Keratinocyte (primary cell): Measurements from ENCODE around the gene ABCG4. TPM values are rescaled to one million over a fixed set of nuclear protein-coding genes. Genes with fewer than 3 reads are reported as not detected.

ENCODE experiments used
- DNase-seq: peaks from one replicate; pipeline ENCODE4 v3.0.0-alpha.2; 2011; ENCODE audit warnings: low read depth, missing footprints, low spot score
- FAIRE-seq: peaks from 2 replicates; lab custom pipeline; 2011; peaks lifted over from hg19 to GRCh38; lab: Jason Lieb, UNC
- H2AFZ ChIP-seq: 2 replicates; pipeline ENCODE4 v1.6.0; 2012; ENCODE audit warnings: low read length, control low read depth, inconsistent platforms; ENCODE audit not compliant: control insufficient read depth
- H3K27ac ChIP-seq: 2 replicates; pipeline ENCODE4 v1.5.1; 2011; ENCODE audit warnings: low read length; ENCODE audit not compliant: control insufficient read depth, insufficient read depth
- H3K27me3 ChIP-seq: 3 replicates; pipeline ENCODE4 v1.6.0; 2011; ENCODE audit warnings: low read length; ENCODE audit not compliant: control insufficient read depth, insufficient read depth; ENCODE audit errors: extremely low read depth
- H3K36me3 ChIP-seq, 2 experiments: 2 replicates in 1 of 2; 3 replicates in 1 of 2; pipeline ENCODE4 v1.5.1; 2011; ENCODE audit warnings: low read length in 2 of 2, mild to moderate bottlenecking in 1 of 2; ENCODE audit not compliant: control insufficient read depth in 2 of 2, insufficient read depth in 2 of 2; ENCODE audit errors: extremely low read depth in 1 of 2
- H3K4me1 ChIP-seq: 3 replicates; pipeline ENCODE4 v1.5.1; 2011; ENCODE audit warnings: low read length; ENCODE audit not compliant: control insufficient read depth, insufficient read depth; ENCODE audit errors: extremely low read depth
- H3K4me2 ChIP-seq: 3 replicates; pipeline ENCODE4 v1.6.0; 2011; ENCODE audit warnings: low read depth, low read length; ENCODE audit not compliant: control insufficient read depth, insufficient read depth; ENCODE audit errors: extremely low read depth
- H3K4me3 ChIP-seq, 3 experiments: fragments of 200-600 bp in 1 of 3; sonication (generic) in 1 of 3; 2 replicates in 2 of 3; 3 replicates in 1 of 3; pipeline ENCODE4 v1.5.1; 2011 to 2016; ENCODE audit warnings: low read length in 3 of 3, mild to moderate bottlenecking in 3 of 3, control low read depth in 2 of 3, inconsistent platforms in 1 of 3, low read depth in 1 of 3, mixed read lengths in 1 of 3, mixed run types in 1 of 3, moderate library complexity in 1 of 3; ENCODE audit not compliant: control insufficient read depth in 2 of 3, insufficient read depth in 2 of 3; ENCODE audit errors: extremely low read depth in 1 of 3
- H3K79me2 ChIP-seq: 2 replicates; pipeline ENCODE4 v1.6.0; 2012; ENCODE audit warnings: low read length; ENCODE audit not compliant: control insufficient read depth, insufficient read depth
- H3K9ac ChIP-seq: 3 replicates; pipeline ENCODE4 v1.6.0; 2011; ENCODE audit warnings: low read length; ENCODE audit not compliant: control insufficient read depth, insufficient read depth; ENCODE audit errors: extremely low read depth
- H3K9me1 ChIP-seq: 3 replicates; pipeline ENCODE4 v1.6.0; 2011; ENCODE audit warnings: low read length; ENCODE audit not compliant: control insufficient read depth, insufficient read depth; ENCODE audit errors: extremely low read depth
- H3K9me3 ChIP-seq: 2 replicates; pipeline ENCODE4 v1.5.1; 2012; ENCODE audit warnings: low read depth, low read length; ENCODE audit not compliant: control insufficient read depth
- H4K20me1 ChIP-seq: 3 replicates; pipeline ENCODE4 v1.6.0; 2011; ENCODE audit warnings: low read length; ENCODE audit not compliant: control insufficient read depth, insufficient read depth; ENCODE audit errors: extremely low read depth
- CTCF ChIP-seq, 3 experiments: IDR thresholded peaks in 1 of 3; conservative IDR thresholded peaks in 1 of 3; optimal IDR thresholded peaks in 1 of 3; 2 replicates in 2 of 3; 3 replicates in 1 of 3; pipeline versions ENCODE3 to v1.5.1; 2011; ENCODE audit warnings: low read length in 3 of 3, mild to moderate bottlenecking in 3 of 3, moderate library complexity in 2 of 3, control low read depth in 1 of 3, inconsistent platforms in 1 of 3; ENCODE audit not compliant: insufficient read depth in 2 of 3; ENCODE audit errors: extremely low read depth in 1 of 3
- EZH2 ChIP-seq: IDR thresholded peaks from one replicate; pipeline ENCODE4 v1.6.1; 2012; ENCODE audit warnings: inconsistent platforms, mild to moderate bottlenecking, low read length, moderate library complexity
- dilution Hi-C: fragments of 300-500 bp; cut with MboI; formaldehyde crosslinking; loops from one replicate; pipeline ENCODE4 v1.7.0; 2020; ENCODE audit warnings: low sequenced_read_pairs; ENCODE audit not compliant: extremely low pct_ligation_motif_present
- polyA plus RNA-seq, 5 experiments: library from polyadenylated mRNA; depleted of rRNA in 3 of 5; stranded (reverse) in 3 of 5; stranded (forward) in 1 of 5; unstranded in 1 of 5; fragments of >200 nt; gene quantifications; 1 replicate in 1 of 5; 2 replicates in 3 of 5; 3 replicates in 1 of 5; pipeline versions ENCODE4 v1.2.1 to v1.2.3, GENCODE V29; 2011 to 2012; ENCODE audit warnings: missing spikeins in 2 of 5, low read depth in 1 of 5, low replicate concordance in 1 of 5

The ABCG4 gene
- polyA plus RNA-seq, 1 donor (not counting 4 experiments of a cell fraction or from before 2014, with no cell fraction given), result 0.14 TPM

GRCh38 chr11:119158467-119158866 lies 9.6 kb downstream of the ABCG4 start:
- Histone ChIP-seq H3K9me3 (no peaks in the 10 kb centered on the region), H3K79me2 (no peaks in the 10 kb centered on the region), H3K4me3 (no peak overlapping the region), H3K27ac (no peak overlapping the region), H3K4me1 (no peaks in the 10 kb centered on the region), H3K9me1 (no peaks in the 10 kb centered on the region), H3K27me3 (peaks cover 7% of the 10 kb centered on the region), H3K9ac (no peak overlapping the region), H3K4me2 (no peak overlapping the region), H2AFZ (no peak overlapping the region), H4K20me1 (no peaks in the 10 kb centered on the region), H3K36me3 (no peaks in the 10 kb centered on the region)
- TF ChIP-seq CTCF (optimal IDR thresholded peaks at IDR 0.05 in 1 of 3, IDR thresholded peaks at IDR 0.05 in 1 of 3, conservative IDR thresholded peaks at IDR 0.05 in 1 of 3; ENCODE audit: extremely low read depth in 1 of 3, insufficient read depth in 2 of 3, low read length in 3 of 3) (no peak), EZH2 (no peak)
- dilution Hi-C loops, result no loop called here
- FAIRE-seq (no peak), DNase-seq (no peak)

GRCh38 chr11:119160151-119160550 lies 11.3 kb downstream of the ABCG4 start:
- H3K27ac ChIP-seq, result no peak overlapping the region
- no peak for DNase-seq
- no peak for TF ChIP-seq CTCF (optimal IDR thresholded peaks at IDR 0.05 in 1 of 3, IDR thresholded peaks at IDR 0.05 in 1 of 3, conservative IDR thresholded peaks at IDR 0.05 in 1 of 3; ENCODE audit: extremely low read depth in 1 of 3, insufficient read depth in 2 of 3, low read length in 3 of 3)
- no peak for TF ChIP-seq EZH2
- H3K4me2 ChIP-seq, result no peak overlapping the region
- H3K36me3 ChIP-seq, result no peaks in the 10 kb centered on the region
- H3K9ac ChIP-seq, result no peak overlapping the region
- H3K9me3 ChIP-seq, result no peaks in the 10 kb centered on the region
- no peak for FAIRE-seq
- H3K4me1 ChIP-seq, result no peaks in the 10 kb centered on the region
- no peaks in the 10 kb centered on the region for H3K27me3 ChIP-seq
- H3K9me1 ChIP-seq, result no peaks in the 10 kb centered on the region
- no peaks in the 10 kb centered on the region for H3K79me2 ChIP-seq
- no peak overlapping the region for H3K4me3 ChIP-seq
- dilution Hi-C loops, result no loop called here
- H2AFZ ChIP-seq, result no peak overlapping the region
- no peaks in the 10 kb centered on the region for H4K20me1 ChIP-seq
